Esophagus squamous epithelium (tissue), 5 donors: ENCODE data around the gene CLOCK. TPM values are rescaled to one million over a fixed set of nuclear protein-coding genes. Genes with fewer than 3 reads are reported as not detected.

Source experiments
- DNase-seq: peaks from one replicate; lab custom pipeline; 2025; lab: John Stamatoyannopoulos, UW
- H3K27ac ChIP-seq, 4 donors: fragments of 200-600 bp; sonication (generic); one replicate each; pipeline ENCODE4 v1.5.1; 2016 to 2019; ENCODE audit warnings: mild to moderate bottlenecking in 1 of 4
- H3K27me3 ChIP-seq, 4 donors: fragments of 200-600 bp; sonication (generic); 1 replicate in 3 of 4; 2 replicates in 1 of 4; pipeline versions ENCODE4 v1.5.1 to v1.6.0; 2017 to 2021; ENCODE audit warnings: antibody characterized with exemption in 1 of 4
- H3K36me3 ChIP-seq, 3 donors: fragments of 200-600 bp; sonication (generic); one replicate each; pipeline ENCODE4 v1.5.1; 2016 to 2019
- H3K4me1 ChIP-seq, 3 donors: fragments of 200-600 bp; sonication (generic); one replicate each; pipeline ENCODE4 v1.5.1; 2017 to 2019
- H3K4me3 ChIP-seq, 4 donors: fragments of 200-600 bp; sonication (generic); 1 replicate in 3 of 4; 2 replicates in 1 of 4; pipeline ENCODE4 v1.5.1; 2016 to 2019; ENCODE audit warnings: mild to moderate bottlenecking in 2 of 4, moderate library complexity in 1 of 4
- H3K9me3 ChIP-seq, 3 donors: fragments of 200-600 bp; sonication (generic); one replicate each; pipeline ENCODE4 v1.5.1; 2016 to 2019
- POLR2A ChIP-seq, 4 donors: fragments of 450-650 bp; IDR thresholded peaks; one replicate each; pipeline ENCODE4 v1.6.1; 2017; ENCODE audit warnings: antibody characterized with exemption in 4 of 4, mild to moderate bottlenecking in 4 of 4, moderate library complexity in 3 of 4
- WGBS, 2 donors: methylation state at CpG; one replicate each; pipeline ENCODE4 v1.1.5; 2018; 5-methylcytosine and 5-hydroxymethylcytosine counted together
- intact Hi-C: fragments of 100-400 bp; cut with DNase I; formaldehyde crosslinking; loops from one replicate; pipeline ENCODE4 v1.15.0; 2022
- total RNA-seq, 4 donors: library from RNA; depleted of rRNA; stranded (reverse); fragments of >200 nt; gene quantifications; one replicate each; pipeline ENCODE4 v1.1.0, GENCODE V29; 2016
- TF ChIP-seq, protein P1 (sequence below), 6 experiments: fragments of 450-650 bp in 4 of 6; fragments of 200-600 bp in 2 of 6; sonication (generic) in 2 of 6; IDR thresholded peaks; one replicate each; pipeline ENCODE4 v1.5.1; 2016 to 2019; ENCODE audit warnings: antibody characterized with exemption in 6 of 6, mild to moderate bottlenecking in 4 of 6, moderate library complexity in 4 of 6
- donor health status: DM: yes; HTN: yes; CAD: no.

The CLOCK gene
- total RNA-seq, 4 donors from 2014 or later: 15.2 to 39.3 (median 32.6) TPM

DNA sequence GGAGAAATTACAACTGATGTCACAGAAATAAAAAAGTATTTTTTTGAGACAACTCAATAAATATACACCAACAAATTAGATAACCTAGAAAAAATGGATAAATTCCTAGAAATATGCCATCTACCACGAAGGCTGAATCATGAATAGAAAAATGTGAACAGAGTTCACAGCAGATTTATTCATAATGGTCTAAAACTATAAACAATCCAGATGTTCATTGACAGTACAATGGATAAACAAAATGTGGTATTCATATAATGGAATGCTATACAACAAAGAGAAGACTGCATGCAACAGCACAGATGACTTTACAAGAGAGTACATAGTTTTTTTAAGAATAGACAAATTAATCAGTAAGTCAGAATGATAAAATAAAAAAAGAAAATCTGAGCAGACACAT, 55.2 kb downstream of the CLOCK start:
- Histone ChIP-seq H3K36me3 (peaks cover 0 to 49% (median 0%) of the 10 kb centered on the region in 3 donors), H3K4me1 (no peaks in the 10 kb centered on the region), H3K9me3 (no peaks in the 10 kb centered on the region), H3K27ac (no peak overlapping the region), H3K4me3 (no peak overlapping the region), H3K27me3 (no peaks in the 10 kb centered on the region)
- no peak for DNase-seq
- TF ChIP-seq, protein P1, sequence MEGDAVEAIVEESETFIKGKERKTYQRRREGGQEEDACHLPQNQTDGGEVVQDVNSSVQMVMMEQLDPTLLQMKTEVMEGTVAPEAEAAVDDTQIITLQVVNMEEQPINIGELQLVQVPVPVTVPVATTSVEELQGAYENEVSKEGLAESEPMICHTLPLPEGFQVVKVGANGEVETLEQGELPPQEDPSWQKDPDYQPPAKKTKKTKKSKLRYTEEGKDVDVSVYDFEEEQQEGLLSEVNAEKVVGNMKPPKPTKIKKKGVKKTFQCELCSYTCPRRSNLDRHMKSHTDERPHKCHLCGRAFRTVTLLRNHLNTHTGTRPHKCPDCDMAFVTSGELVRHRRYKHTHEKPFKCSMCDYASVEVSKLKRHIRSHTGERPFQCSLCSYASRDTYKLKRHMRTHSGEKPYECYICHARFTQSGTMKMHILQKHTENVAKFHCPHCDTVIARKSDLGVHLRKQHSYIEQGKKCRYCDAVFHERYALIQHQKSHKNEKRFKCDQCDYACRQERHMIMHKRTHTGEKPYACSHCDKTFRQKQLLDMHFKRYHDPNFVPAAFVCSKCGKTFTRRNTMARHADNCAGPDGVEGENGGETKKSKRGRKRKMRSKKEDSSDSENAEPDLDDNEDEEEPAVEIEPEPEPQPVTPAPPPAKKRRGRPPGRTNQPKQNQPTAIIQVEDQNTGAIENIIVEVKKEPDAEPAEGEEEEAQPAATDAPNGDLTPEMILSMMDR (IDR thresholded peaks at IDR 0.05): no peak
- no peak for TF ChIP-seq POLR2A (IDR thresholded peaks at IDR 0.05)
- intact Hi-C loops: no loop called here
- WGBS, 2 donors: 50 to 61% methylated on average over 1 of the region's 1 CpG

DNA sequence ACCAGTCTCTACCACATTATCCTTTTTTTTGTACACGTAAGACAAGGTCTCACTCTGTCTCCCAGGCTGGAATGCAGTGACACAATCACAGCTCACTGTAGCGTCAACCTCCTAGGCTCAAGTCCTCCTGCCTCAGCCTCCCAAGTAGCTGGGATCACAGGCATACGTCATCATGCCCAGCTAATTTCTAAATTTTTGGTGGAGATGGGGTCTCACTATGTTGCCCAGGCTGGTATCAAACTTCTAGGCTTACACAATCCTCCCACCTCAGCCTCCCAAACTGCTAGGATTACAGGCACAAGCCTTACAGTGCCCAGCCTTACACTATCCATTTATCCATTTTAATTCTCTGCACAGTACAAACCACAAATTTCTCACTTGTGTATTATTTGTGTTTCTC, 58.0 kb downstream of the CLOCK start:
- Histone ChIP-seq H3K9me3 (no peaks in the 10 kb centered on the region), H3K27me3 (no peaks in the 10 kb centered on the region), H3K36me3 (peaks cover 0 to 59% (median 0%) of the 10 kb centered on the region in 3 donors), H3K4me3 (no peak overlapping the region), H3K27ac (no peak overlapping the region), H3K4me1 (no peaks in the 10 kb centered on the region)
- intact Hi-C loops: no loop called here
- no peak for TF ChIP-seq POLR2A (IDR thresholded peaks at IDR 0.05)
- TF ChIP-seq, protein P1 (IDR thresholded peaks at IDR 0.05): no peak
- WGBS, 2 donors: 97 to 98% methylated on average over 3 of the region's 3 CpGs
- no peak for DNase-seq

DNA sequence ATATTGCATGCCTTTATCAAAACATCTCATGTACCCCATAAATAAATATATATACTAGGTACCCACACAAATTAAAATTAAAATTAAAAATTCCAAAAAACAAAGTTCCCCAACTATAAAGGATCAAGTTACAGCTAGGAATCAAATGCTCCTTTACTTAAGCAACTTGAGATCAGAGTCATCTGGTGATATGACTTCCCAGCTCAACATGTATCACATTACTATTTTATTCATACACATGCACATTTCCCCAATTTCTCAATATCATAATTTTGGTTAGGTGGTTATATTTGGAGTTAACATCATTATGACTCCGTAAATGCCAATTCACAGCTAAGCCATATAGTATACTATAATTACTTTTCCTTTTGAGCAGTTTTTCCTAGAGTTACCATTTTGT, 60.9 kb downstream of the CLOCK start:
- intact Hi-C loops: no loop called here
- Histone ChIP-seq H3K36me3 (peaks cover 0 to 81% (median 0%) of the 10 kb centered on the region in 3 donors), H3K27me3 (no peaks in the 10 kb centered on the region), H3K4me1 (no peaks in the 10 kb centered on the region), H3K9me3 (no peaks in the 10 kb centered on the region), H3K27ac (no peak overlapping the region), H3K4me3 (no peak overlapping the region)
- TF ChIP-seq POLR2A (IDR thresholded peaks at IDR 0.05): no peak
- WGBS, 2 donors: 95 to 97% methylated on average over 1 of the region's 1 CpG
- DNase-seq: no peak

DNA sequence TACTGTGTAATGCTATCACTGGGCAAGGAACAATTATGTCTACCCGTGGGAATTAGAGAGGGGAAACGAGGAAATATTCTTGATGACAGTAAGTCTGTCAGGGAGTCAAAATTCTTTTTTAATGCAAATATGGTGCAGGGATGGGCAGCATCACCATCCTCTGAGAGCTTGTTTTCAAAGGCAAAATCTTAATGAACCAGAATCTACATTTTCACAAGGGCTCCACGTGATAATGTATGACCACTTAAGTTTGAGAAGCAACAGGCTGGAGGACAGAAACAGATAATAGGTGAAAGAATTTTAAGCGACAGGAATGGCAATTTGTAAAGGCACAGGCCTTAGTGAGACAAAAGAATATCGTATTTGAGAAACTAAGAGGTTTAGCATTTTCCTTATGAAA, 63.4 kb downstream of the CLOCK start:
- H3K9me3 ChIP-seq: no peaks in the 10 kb centered on the region
- peaks cover 0 to 94% (median 0%) of the 10 kb centered on the region in 3 donors for H3K36me3 ChIP-seq
- no peak for DNase-seq
- no peak overlapping the region for H3K27ac ChIP-seq
- no peaks in the 10 kb centered on the region for H3K4me1 ChIP-seq
- no peak overlapping the region for H3K4me3 ChIP-seq
- no peaks in the 10 kb centered on the region for H3K27me3 ChIP-seq
- 81 to 90% methylated on average over 5 of the region's 5 CpGs for WGBS, 2 donors
- no peak for TF ChIP-seq POLR2A (IDR thresholded peaks at IDR 0.05)
- TF ChIP-seq, protein P1 (IDR thresholded peaks at IDR 0.05): no peak
- intact Hi-C loops: no loop called here

DNA sequence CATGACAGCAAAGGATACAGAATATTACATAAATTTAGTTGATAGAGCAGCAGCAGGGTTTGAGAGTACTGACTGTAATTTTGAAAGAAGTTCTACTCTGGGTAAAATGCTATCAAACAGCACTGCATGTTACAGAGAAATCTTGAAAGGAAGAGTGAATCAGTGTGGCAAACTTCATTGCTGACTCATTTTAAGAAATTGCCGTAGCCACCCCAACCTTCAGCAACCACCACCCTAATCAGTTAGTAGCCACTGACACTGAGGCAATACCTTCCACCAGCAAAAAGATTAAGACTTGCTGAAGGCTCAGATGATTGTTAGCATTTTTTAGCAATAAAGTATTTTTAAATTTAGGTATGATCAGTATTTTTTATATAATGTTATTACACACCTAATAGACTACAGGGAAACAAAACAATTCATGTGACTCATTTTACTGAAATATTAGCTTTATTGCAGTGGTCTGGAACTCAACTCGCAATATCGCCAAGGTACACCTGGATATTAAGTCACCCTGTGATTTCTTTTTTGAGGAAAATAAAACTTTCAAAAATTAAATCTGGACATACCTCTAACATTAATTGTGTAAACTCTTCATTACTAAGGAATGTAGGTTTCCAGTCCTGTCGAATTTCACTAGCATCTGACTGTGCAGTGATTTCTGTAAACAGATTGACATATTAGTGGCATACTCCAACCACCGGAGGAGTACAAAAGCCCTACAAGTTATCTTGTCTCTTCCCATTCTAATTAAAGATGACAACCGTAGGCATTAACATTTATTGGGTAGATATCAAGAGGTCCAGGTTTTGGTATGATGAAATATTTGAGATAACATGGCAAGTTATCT, 71.1 kb downstream of the CLOCK start:
- Histone ChIP-seq H3K27ac (no peak overlapping the region), H3K27me3 (no peaks in the 10 kb centered on the region), H3K9me3 (no peaks in the 10 kb centered on the region), H3K36me3 (peaks cover 0 to 90% (median 0%) of the 10 kb centered on the region in 3 donors), H3K4me1 (no peaks in the 10 kb centered on the region), H3K4me3 (no peak overlapping the region)
- TF ChIP-seq, protein P1 (IDR thresholded peaks at IDR 0.05): no peak
- TF ChIP-seq POLR2A (IDR thresholded peaks at IDR 0.05): no peak
- DNase-seq: no peak
- 69 to 73% methylated on average over 6 of the region's 6 CpGs for WGBS, 2 donors
- intact Hi-C loops: no loop called here
